NCI-H748 (cell line): Measurements from ENCODE around the gene GALNT2.

Experiments
- DNase-seq: peaks from one replicate; lab custom pipeline; 2025; ENCODE audit not compliant: unreplicated experiment; lab: John Stamatoyannopoulos, UW

Gene GALNT2

DNA sequence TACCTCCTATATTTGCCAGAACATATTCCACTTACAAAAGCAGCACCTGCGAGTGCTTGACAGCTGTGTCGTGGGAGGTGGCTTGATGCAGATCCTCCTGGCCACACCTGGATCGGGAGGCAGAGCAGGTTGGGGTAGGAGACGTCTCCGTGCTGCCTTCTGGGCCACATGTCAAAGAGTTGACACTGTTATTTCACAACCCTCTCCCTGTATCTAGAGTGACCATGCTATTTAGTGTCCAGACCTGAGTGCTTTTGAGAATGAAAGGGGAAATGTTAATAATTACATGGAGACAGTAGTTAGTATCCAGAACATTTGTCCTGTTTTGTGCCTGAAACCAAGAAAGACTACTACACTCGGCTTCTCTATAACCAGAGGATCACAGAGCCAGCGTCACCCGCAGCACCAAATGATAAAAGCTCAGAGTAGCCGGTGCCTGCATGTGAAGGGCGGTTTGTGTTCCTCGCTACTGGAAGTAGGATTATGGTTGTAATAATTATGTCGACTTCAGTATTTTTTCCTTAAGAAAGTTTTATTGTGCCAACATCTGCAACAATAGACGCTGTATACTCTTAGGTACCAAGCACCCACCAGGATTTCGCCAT lies 77.1 kb downstream of the GALNT2 start:
- DNase-seq: peak; percentile 91

DNA sequence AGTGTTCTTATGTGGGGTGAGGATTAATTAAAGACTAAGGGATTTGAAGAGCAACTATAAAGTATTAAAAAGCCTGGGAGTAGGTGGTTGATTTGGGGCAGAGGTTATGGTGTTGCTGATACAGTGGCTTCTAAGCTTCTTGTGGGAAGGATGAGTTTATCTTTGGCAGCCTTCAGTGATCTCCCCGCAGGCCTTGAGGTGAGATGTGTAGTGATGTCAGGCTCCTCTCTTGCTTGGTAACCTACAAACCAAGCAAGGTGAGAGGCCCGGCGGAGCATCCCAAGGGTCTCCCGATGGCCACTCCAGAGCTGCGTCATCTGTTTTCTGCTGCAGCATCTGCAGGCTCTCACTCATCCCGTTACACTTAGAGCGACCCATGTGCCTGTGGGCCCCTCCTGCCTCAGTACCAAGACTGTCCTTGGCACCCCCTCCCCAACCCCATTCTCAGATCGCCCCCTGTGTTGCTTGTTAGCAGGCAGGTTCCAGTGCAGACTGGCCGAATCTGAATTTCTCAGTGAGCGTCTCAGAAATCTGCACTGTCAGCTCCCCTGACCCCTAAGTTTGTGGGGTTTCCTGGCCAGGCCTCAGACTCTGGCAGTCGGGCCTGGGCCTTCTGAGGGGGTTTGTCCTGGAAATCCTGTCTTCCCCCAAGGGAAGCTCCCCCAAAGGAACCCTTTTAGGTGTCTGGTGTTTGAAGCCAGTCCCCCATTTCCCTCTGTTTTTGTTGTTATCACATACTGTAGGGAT lies 77.9 kb downstream of the GALNT2 start:
- DNase-seq: no peak

DNA sequence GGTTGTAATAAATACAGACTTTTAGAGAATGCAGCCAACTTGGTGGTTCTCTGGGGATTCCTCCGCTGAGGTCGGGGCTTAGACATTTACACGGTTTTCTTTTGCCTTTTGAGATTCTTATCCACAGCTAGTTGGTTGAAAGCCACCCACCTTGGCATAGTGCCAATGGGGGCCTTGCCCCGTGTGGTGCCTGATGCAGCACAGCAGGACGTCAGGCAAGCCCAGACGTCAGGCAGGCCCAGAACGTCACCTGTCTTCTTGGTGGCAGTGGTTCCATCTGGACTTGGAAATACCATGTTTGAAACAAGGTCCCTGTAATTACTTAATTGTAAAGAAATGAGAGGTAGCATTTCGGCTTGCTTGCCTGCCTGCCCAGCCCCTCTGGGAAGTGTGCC lies 78.5 kb downstream of the GALNT2 start:
- DNase-seq: peak; percentile 52

DNA sequence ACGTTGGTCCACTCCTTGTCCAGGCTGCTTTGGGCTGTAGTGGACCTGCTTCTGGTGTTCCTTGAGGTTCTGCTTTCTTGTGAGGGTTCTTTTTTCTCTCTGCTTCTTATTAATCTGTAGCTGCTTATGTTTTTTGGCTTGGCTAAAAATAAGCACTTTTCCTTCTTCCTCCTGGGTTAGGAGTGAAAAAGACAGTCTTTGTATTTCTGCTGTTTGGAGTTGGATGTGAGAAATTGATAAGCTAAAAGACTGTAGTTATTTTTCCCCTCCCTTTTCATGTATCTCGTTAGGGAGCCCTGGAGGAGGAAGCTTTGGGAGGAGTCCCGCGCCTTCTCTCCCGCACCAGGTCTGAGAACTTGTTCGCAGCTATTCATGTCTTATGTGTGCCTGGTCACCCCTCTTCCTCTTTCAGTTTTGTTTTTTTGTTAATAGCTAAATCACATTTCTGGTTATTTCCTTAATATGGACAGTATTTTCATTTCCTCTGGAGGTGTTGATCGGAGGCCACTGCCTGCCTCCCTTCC lies 79.0 kb downstream of the GALNT2 start:
- DNase-seq: no peak

DNA sequence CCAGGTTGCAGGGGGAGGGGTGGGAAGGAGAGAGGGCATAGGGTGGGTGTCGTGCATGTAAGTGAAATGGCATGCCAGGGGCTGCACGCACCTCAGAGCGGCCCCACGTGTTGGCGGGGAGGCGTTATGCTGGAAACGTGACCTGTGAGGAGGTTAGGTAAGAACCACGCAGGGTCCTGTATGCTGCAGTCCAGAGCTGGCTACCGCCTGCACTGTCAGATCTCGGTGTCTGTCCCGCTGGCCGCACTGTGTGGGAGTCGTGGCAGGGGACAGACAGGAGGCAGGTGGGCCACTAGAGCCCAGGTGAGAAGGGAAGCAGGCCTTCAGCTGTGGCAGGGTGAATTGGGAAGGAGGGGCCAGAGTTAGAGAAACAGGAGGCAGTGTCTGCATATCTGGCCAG lies 79.7 kb downstream of the GALNT2 start:
- no peak for DNase-seq

DNA sequence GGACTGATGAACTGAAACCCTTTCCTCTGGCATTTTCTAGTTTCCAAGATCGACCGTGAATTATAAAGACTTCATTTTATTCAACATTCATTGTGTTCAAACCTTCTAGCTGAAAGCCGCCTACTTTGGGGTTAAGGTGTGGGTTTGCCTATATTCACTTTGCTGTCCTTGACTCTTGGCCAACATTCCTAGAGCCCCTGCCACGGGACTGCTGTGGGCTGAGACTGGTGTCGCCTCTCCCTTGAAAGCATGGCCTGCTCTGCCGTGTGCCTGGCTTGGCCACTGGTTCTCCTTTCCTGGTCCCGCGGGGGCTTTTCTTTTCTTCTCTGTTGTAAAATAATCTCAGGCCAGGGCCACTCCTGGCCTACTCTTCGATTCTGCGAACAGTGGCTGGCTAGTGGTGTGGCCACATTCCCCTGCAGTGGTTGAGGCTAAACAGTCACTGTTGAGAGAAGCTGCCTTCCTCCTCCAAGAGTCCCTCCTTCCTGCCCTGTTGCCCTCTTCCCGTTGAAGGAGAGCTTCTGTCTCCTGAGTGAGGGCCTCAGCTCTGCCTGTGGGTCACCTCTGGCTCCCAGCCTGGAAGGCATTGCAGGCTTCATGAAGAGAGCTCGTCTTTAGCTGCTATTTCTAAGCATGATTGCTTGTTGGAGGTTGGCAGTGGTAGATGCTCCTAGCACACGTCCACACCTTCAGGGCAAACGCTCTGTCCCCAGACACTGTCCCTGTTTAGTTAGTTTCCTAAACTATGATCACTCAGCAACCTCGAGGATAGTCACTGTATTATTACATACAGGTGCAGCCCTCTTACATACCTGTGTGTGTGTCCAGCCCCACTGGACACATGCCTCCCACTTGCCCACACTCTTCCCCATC lies 80.5 kb downstream of the GALNT2 start:
- no peak for DNase-seq

DNA sequence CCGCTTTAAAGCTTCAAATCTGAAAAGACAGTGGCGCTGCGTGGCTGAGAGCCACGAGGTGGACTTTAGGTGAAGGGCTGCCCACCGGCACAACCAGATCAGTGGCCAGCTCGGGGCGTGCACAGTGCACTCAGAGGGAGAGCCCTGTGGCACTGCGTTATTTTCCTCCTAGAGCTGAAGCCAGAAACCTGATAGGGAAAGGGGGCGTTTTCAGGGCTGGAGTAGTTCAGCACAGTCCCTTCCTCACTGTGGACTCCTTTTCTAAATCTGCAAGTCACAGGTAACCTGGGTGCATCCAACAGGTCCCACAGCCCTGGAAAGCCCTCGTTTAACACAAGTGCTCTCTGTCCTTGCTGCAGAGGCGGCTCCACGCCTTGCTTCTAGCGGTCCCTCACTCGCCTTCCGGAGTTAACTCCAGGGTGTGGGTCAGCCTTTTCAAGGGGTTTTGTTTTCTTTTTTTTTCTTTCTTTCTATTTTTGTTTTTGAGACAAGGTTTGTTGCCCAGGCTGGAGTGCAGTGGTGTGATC lies 81.2 kb downstream of the GALNT2 start:
- DNase-seq: no peak

DNA sequence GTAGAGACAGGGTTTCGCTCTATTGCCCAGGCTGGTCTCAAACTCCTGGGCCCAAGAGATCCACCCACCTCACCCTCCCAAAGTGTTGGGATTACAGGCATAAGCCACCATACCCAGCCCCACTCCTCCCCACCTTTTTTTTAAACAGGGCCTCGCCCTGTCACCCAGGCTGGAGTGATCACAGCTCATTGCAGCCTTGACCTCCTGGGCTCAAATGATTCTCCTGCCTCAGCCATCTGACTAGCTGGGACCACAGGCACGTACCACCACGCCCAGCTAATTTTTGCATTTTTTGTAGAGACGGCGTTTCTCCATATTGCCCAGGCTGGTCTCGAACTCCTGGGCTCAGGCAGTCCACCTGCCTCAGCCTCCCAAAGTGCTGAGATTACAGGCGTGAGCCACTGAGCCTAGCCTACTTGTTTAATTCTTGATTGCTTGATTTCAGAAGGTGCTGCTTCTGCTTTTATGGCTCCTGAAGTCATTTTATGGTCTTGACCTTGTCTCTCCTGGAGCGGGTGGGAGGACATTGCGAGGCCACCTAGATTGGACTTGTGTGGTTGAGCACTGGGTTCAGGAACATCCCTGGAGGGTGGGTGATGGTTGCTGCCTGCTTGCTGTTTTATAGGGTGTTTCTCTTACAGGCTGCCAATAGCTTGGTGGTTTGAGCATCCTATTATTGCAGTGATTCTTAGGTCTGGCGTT lies 81.9 kb downstream of the GALNT2 start:
- no peak for DNase-seq

DNA sequence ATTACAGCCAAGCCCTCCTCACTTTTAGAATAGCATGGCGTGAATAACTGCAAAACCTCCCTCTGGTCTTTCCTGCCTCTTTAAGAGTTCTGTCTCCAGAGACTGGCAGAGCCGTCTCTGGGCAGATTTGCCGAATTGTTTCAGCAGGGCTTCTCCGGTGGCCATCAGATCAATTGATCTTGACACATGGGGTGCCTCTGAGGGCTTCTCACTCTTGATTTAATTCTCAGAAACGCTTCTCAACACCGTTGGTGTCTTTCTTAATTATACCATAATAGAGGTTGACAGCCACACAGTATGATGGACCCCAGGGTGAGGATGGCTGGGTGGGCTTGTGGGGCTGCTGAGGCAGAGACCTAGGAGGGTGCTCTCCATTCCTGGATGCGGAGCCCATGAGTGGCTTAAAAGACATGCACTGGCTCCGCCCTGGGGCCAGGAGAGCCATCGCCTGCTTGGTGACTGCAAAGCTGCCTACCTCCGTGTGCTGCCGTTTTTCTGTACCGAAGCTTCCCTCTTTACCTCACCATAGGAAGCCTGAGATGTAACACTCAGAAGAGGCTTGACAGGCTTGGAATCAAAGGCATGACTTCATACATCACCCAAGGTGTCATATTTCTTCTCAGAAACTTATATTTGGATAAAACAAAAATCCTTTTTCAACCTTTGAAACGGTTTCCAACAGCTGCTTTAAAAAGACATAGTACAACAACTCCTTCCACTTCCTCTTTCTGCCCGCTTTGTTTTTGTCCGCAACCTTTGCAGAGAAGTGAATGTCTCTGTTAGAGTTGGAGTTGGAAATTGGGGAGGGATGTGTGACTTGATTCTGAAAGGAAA lies 82.9 kb downstream of the GALNT2 start:
- no peak for DNase-seq

DNA sequence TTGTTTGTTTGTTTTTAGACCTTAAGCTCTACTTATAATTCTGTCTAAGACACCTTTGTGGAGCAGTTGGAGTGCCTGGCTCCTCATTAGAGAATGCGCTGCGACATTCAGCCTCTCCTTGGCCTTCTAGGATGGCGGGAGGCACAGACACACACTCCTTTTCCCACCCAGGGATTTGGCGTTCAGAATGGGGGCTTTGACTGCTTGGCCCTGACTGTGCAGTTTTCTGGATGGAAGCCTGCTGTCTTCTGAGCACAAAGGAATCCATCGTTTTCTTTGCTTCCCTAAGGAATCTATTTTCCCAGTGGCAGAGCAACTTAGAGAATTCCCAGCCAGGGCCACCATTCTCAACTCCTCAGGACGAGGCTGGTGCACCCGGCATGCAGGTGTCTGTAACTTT lies 83.6 kb downstream of the GALNT2 start:
- no peak for DNase-seq

DNA sequence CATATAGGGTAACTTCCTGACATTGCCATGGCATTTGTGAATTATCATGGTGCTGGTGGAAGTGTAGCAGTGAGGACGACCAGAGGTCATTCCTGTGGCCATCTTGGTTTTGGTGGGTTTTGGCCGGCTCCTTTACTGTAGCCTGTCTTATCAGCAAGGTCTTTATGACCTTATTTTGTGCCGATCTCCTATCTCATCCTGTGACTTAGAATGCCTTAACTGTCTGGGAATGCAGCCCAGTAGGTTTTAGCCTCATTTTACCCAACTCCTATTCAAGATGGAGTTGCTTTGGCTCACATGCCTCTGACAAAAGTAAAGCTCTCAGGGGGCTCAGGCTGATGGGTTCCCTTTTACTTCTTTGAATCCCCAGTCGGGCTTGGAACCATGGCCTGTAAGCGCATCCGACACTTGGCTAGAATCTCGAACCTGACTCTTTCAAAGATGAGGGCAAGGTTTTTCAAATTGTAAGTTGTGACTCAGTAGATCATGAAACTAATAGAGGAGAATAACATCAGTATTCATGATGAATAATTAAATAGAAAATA lies 85.0 kb downstream of the GALNT2 start:
- DNase-seq: no peak

DNA sequence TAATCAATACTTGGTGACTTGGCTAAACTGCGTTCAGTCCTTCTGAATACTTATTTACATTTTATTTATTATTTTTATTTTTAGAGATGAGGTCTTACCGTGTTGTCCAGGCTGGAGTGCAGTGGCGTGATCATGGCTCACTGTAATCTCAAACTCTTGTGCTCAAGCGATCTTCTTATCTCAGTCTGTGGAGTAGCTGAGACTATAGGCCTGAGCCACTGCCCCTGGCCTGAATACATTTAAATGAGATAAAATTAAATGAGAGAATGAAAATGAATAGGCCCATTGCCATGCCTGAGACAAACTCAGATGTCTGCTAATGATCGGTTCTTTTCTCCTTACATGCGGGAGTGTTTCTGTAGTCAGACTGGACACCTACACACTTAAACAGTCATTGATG lies 86.0 kb downstream of the GALNT2 start:
- DNase-seq: no peak

DNA sequence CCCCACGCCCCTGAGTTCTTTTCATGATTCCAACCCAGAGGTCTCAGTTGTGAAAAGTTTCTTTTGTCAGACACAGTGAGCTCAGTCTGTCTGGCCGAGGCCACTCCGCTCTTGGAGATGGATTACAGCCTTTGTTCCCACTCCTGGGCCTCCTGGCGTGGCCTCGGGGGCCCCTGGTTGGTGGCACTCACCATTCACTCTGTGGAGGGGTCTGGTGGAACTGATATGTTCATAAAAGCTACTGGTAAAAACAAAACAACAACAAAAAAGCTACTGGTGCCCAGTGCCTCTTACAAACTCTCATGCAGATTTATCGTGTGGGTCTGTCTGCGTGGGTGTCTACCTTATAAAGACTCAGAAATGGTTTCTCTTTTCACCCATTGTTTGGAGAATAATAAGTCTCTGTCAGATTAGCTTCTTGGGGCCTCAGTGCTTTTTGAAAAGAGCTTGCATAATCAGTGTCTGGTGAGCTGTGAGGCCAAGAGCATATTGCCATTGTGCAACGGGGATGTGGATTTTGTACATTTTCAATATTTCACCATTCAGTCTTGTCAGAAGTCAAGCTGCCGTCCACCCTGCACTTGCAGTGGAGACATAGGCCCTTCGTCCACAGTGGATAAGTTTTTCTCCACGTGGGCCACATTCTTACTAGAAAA lies 86.7 kb downstream of the GALNT2 start:
- no peak for DNase-seq

DNA sequence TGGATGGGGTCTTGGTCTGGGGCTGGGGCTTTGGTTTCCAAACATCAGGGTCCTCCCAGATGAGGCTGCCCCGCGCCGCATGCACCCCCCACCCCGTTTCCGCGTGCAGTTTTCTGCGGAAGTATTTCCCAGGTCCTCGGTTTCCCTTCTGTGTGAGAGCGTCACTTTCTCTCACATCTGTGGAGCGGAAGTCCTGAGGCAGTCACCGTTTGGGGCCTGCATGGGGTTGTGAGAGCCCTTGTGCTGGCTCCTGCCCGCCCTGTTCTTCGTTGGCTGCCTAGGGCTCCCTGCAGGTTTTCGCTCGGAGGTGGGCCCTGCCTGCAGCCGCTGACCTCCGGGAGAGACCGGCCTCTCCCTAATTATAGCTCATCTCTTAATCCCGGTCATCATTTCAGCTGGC lies 88.0 kb downstream of the GALNT2 start:
- no peak for DNase-seq

DNA sequence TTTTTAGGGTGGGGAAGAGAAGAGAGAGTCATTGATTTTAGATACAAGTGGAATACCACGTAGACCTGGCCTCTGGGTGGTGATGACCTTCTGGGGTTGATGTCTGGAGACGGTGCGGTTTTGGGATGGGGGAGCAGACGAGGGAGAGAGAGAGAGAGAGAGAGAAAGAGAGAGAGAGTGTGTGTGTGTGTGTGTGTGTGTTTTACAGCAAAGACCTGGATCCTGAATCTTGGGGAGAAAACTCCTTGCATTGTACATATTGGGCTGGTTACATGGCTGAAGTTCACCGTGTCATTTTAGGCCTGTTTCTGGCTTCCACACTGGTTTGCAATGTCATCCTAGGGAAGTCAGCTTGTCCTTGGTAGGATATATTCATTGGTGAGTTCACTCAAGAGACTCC lies 89.0 kb downstream of the GALNT2 start:
- DNase-seq: no peak

DNA sequence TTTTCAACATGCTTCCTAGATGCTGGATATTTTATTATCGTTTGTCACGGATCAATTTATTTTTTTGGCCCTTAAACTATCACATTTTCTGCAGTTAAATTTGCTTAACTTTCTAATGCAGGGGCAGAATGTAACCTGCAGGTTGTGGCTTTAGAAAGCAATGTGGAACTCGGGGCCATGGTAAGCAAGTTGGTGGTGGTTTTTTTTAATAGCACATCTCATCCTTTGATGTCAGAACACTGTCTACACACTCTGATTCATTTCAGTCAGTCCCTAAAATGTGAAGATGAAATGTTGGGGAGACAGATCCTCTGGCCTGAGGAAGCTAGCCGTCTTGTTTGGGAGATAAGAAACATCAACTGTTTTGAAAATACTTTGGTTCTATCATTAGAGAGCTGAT lies 89.5 kb downstream of the GALNT2 start:
- DNase-seq: no peak

DNA sequence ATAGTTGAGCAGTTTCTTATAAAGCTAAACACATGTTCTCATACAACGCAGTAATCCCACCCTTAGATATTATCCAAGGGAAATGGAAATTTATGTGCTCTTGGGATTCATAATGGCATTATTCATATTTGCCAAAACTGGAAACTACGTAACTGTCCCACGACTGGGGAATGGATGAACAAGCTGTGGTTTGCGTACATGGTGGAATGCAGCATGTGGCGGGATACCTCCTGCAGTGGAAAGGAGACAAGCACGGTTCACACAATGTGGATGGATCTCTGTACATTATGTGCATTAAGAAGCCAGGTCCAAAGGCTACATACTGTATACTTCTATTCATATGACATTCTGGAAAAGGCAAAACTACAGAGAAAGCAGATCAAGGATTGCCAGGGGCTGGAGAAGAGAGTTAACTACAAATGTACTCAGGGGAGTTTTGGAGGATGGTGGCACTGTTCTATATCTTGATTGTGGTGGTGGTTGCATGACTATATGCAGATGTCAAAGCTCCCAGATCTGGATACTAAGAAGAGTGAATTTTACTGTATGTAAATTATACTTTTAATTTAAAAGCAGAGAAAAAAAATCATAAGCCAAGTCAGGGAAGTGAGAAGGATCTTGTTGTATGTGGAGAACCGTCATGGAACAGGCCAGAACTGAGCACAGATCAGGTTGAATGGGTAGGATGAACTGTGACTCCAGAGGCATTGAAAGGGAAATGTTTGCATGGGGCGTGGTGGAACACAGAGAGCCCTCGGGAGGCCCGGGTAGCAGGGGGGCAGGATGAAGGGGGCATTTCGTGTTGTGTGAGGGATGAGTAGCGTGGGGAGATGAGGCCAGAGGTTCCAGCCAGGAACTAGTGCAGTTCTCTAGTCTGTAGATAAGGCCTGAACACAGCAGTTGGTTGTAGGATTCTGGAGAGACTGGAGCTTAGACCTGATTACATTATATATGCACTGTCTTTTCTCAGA lies 90.7 kb downstream of the GALNT2 start:
- DNase-seq: peak; percentile 79
